Measurements from ENCODE around the gene BCAR3. TPM values are rescaled to one million over a fixed set of nuclear protein-coding genes. Genes with fewer than 3 reads are reported as not detected.

Gene BCAR3
- total RNA-seq, 2 donors from 2014 or later, result 45.2 to 47.7 TPM

- Histone ChIP-seq H3K4me1 (no peaks in the 10 kb centered on the region), H3K9ac (ENCODE audit: low read depth in 2 of 2, low read length in 2 of 2) (no peak overlapping the region), H3K4me3 (no peak overlapping the region), H3K9me3 (no peaks in the 10 kb centered on the region), H3K27me3 (no peaks in the 10 kb centered on the region), H3K27ac (no peak overlapping the region), H3K36me3 (no peaks in the 10 kb centered on the region)
- no peak for DNase-seq
- intact Hi-C loops (cut with DNase I), result no loop called here
- TF ChIP-seq CTCF (IDR thresholded peaks at IDR 0.05), result no peak
These were observed 73.8 kb downstream of the BCAR3 start for GRCh38 chr1:93607814-93608186.

- no peak for TF ChIP-seq CTCF (IDR thresholded peaks at IDR 0.05)
- Histone ChIP-seq H3K9me3 (no peaks in the 10 kb centered on the region), H3K9ac (ENCODE audit: low read depth in 2 of 2, low read length in 2 of 2) (no peak overlapping the region), H3K36me3 (no peaks in the 10 kb centered on the region), H3K27ac (no peak overlapping the region), H3K4me1 (no peaks in the 10 kb centered on the region), H3K4me3 (no peak overlapping the region), H3K27me3 (no peaks in the 10 kb centered on the region)
- intact Hi-C loops (cut with DNase I), result no loop called here
- no peak for DNase-seq
These were observed 75.7 kb downstream of the BCAR3 start for GRCh38 chr1:93605812-93606512.

GRCh38 chr1:93605026-93605568 is 76.5 kb downstream of the BCAR3 start:
- no peak overlapping the region for H3K27ac ChIP-seq
- intact Hi-C loops (cut with DNase I), result no loop called here
- no peak overlapping the region for H3K9ac ChIP-seq (ENCODE audit: low read depth in 2 of 2, low read length in 2 of 2)
- TF ChIP-seq CTCF (IDR thresholded peaks at IDR 0.05), result no peak
- H3K27me3 ChIP-seq, result no peaks in the 10 kb centered on the region
- H3K4me3 ChIP-seq, result no peak overlapping the region
- no peaks in the 10 kb centered on the region for H3K4me1 ChIP-seq
- H3K36me3 ChIP-seq, result no peaks in the 10 kb centered on the region
- DNase-seq, result no peak
- no peaks in the 10 kb centered on the region for H3K9me3 ChIP-seq

GRCh38 chr1:93604411-93604810 is 77.2 kb downstream of the BCAR3 start:
- intact Hi-C loops (cut with DNase I), result no loop called here

GRCh38 chr1:93603601-93604000 is 78.0 kb downstream of the BCAR3 start:
- no peak overlapping the region for H3K4me3 ChIP-seq
- H3K27me3 ChIP-seq, result no peaks in the 10 kb centered on the region
- no peak for DNase-seq
- H3K9me3 ChIP-seq, result no peaks in the 10 kb centered on the region
- intact Hi-C loops (cut with DNase I), result no loop called here
- TF ChIP-seq CTCF (IDR thresholded peaks at IDR 0.05), result no peak
- no peaks in the 10 kb centered on the region for H3K4me1 ChIP-seq
- H3K27ac ChIP-seq, result no peak overlapping the region
- H3K9ac ChIP-seq (ENCODE audit: low read depth in 2 of 2, low read length in 2 of 2), result no peak overlapping the region
- H3K36me3 ChIP-seq, result no peaks in the 10 kb centered on the region

More at GRCh38 chr1:93604411-93604810, 77.2 kb downstream of the BCAR3 start:
- no peaks in the 10 kb centered on the region for H3K36me3 ChIP-seq
- H3K9ac ChIP-seq (ENCODE audit: low read depth in 2 of 2, low read length in 2 of 2), result no peak overlapping the region
- H3K4me3 ChIP-seq, result no peak overlapping the region
- H3K27ac ChIP-seq, result no peak overlapping the region
- no peaks in the 10 kb centered on the region for H3K9me3 ChIP-seq
- no peaks in the 10 kb centered on the region for H3K27me3 ChIP-seq
- DNase-seq, result no peak
- no peak for TF ChIP-seq CTCF (IDR thresholded peaks at IDR 0.05)
- H3K4me1 ChIP-seq, result no peaks in the 10 kb centered on the region
